Activated CD4-positive, alpha-beta T cell treated with anti-CD3 and anti-CD28 coated beads, Interleukin-2, amount 10 ng/mL, durations not matched to agents 7 days and 5 days (primary cell): Measurements from ENCODE around the gene CEP290. TPM values are rescaled to one million over a fixed set of nuclear protein-coding genes. Genes with fewer than 3 reads are reported as not detected.
"Not testable (repeated sequence)": the region's sequence is repeated elsewhere in the genome, so short reads cannot be mapped to it uniquely, and the experiment has no call there.

Experiments used
- CTCF ChIA-PET: fragments of 350-600 bp; sonication (Branson Sonifier 250); formaldehyde crosslinking; loops from one replicate; lab custom pipeline; 2021; ENCODE audit warnings: antibody characterized with exemption; lab: Charles Lee
- POLR2A ChIA-PET: fragments of 350-600 bp; sonication (Branson Sonifier 250); formaldehyde crosslinking; loops from one replicate; lab custom pipeline; 2021; ENCODE audit warnings: antibody characterized with exemption; lab: Charles Lee
- DNase-seq: peaks from one replicate; pipeline ENCODE4 v3.0.0-alpha.2; 2020
- H3K27ac Mint-ChIP-seq: one replicate; pipeline ENCODE4 v1.8.0; 2021; ENCODE audit warnings: mild to moderate bottlenecking, moderate library complexity, mixed read lengths
- H3K27me3 Mint-ChIP-seq: one replicate; pipeline ENCODE4 v1.8.0; 2021; ENCODE audit warnings: mixed read lengths
- H3K36me3 Mint-ChIP-seq: one replicate; pipeline ENCODE4 v1.8.0; 2021; ENCODE audit warnings: low read depth, mixed read lengths
- H3K4me1 Mint-ChIP-seq: one replicate; pipeline ENCODE4 v1.8.0; 2021; ENCODE audit warnings: mixed read lengths
- H3K4me3 Mint-ChIP-seq: one replicate; pipeline ENCODE4 v1.8.0; 2021; ENCODE audit warnings: mild to moderate bottlenecking, moderate library complexity, mixed read lengths
- H3K9me3 Mint-ChIP-seq: one replicate; pipeline ENCODE4 v1.8.0; 2021; ENCODE audit warnings: mixed read lengths
- total RNA-seq, 2 experiments: library from RNA; stranded (reverse); gene quantifications; one replicate each; pipeline ENCODE4 v1.2.3, GENCODE V29; 2021

The CEP290 gene
- total RNA-seq, 2 experiments from 2014 or later: 10.9 to 12.2 TPM

DNA sequence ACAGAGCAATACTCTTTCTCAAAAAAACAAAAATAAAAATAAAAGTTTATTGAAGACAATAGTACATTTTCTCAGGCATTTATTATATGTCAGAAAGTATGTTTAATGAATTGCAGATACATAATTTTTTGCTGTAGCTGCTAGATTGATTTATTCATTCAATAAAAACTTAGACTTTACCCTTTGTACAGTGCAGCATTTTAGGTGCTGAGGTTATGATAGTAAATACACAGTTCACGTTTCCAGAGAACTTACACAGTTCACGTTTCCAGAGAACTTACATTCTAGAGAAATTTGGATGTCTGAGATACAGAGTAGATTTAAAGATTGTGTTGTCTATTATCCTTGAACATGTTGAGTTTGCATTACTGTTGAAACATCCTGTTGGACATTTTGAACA is 25.5 kb upstream of the CEP290 start:
- Mint-ChIP-seq H3K36me3 (peaks cover 47% of the 10 kb centered on the region), H3K9me3 (no peaks in the 10 kb centered on the region), H3K27me3 (no peaks in the 10 kb centered on the region), H3K4me1 (no peaks in the 10 kb centered on the region), H3K4me3 (no peak overlapping the region), H3K27ac (no peak overlapping the region)
- ChIA-PET CTCF (interaction anchor here (0.6 kb wide), 1 partner anchor 24 kb away, joined by 3 read pairs; no protein-coding TSS in a partner anchor), POLR2A (no interaction called here)
- no peak for DNase-seq

GRCh38 chr12:88166179-88166578 is 24.3 kb upstream of the CEP290 start:
- ChIA-PET POLR2A (no interaction called here), CTCF (interaction anchor here (0.6 to 0.7 kb wide), 2 partner anchors 29 to 43 kb away, joined by 3 read pairs; no protein-coding TSS in a partner anchor)
- no peaks in the 10 kb centered on the region for H3K4me1 Mint-ChIP-seq
- no peak for DNase-seq
- H3K27ac Mint-ChIP-seq: no peak overlapping the region
- peaks cover 47% of the 10 kb centered on the region for H3K36me3 Mint-ChIP-seq
- no peak overlapping the region for H3K4me3 Mint-ChIP-seq
- H3K27me3 Mint-ChIP-seq: no peaks in the 10 kb centered on the region
- H3K9me3 Mint-ChIP-seq: no peaks in the 10 kb centered on the region

- Mint-ChIP-seq H3K27ac (no peak overlapping the region), H3K9me3 (no peaks in the 10 kb centered on the region), H3K36me3 (peaks cover 40% of the 10 kb centered on the region), H3K4me1 (no peaks in the 10 kb centered on the region), H3K27me3 (no peaks in the 10 kb centered on the region), H3K4me3 (no peak overlapping the region)
- POLR2A ChIA-PET: no interaction called here
- CTCF ChIA-PET: no interaction called here
- no peak for DNase-seq
Observed at GRCh38 chr12:88163371-88163770, 21.5 kb upstream of the CEP290 start.

DNA sequence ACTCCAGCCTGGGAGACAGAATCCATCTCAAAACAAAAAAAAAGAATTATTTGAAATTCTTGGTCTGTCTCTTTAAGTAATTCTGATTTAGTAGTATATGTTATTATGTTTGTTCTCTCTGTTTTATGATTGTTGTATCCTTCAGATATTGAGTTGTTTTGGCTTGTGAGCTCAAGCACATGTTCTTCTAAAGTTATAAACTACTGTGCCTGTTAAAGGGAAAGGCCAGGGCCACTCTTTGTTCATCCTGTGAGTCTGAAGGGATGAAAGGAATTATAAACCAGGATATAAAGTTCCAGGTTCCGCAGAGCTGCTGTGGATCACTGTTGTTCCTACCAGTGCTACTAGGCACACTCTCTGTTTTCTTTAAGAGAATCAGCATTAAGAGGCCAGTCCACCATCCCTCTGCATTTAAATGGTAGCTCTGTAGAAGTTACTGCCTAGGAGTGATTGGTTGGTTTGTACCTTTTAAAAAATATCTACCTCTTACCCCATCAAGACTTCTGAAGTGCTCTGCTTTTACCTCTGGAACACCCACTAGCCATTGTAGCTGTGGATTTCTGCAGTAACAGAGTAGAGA is 14.3 kb upstream of the CEP290 start:
- no peaks in the 10 kb centered on the region for H3K9me3 Mint-ChIP-seq
- H3K27ac Mint-ChIP-seq: no peak overlapping the region
- no peak overlapping the region for H3K4me3 Mint-ChIP-seq
- CTCF ChIA-PET: no interaction called here
- DNase-seq: no peak
- H3K4me1 Mint-ChIP-seq: no peaks in the 10 kb centered on the region
- no peaks in the 10 kb centered on the region for H3K27me3 Mint-ChIP-seq
- peaks cover 3% of the 10 kb centered on the region for H3K36me3 Mint-ChIP-seq
- POLR2A ChIA-PET: no interaction called here

GRCh38 chr12:88153959-88154358 is 12.1 kb upstream of the CEP290 start:
- peaks cover 7% of the 10 kb centered on the region for H3K36me3 Mint-ChIP-seq
- H3K4me3 Mint-ChIP-seq: no peak overlapping the region
- CTCF ChIA-PET: no interaction called here
- no peaks in the 10 kb centered on the region for H3K9me3 Mint-ChIP-seq
- no peak for DNase-seq
- no peak overlapping the region for H3K27ac Mint-ChIP-seq
- no peaks in the 10 kb centered on the region for H3K27me3 Mint-ChIP-seq
- no peaks in the 10 kb centered on the region for H3K4me1 Mint-ChIP-seq
- POLR2A ChIA-PET: no interaction called here

DNA sequence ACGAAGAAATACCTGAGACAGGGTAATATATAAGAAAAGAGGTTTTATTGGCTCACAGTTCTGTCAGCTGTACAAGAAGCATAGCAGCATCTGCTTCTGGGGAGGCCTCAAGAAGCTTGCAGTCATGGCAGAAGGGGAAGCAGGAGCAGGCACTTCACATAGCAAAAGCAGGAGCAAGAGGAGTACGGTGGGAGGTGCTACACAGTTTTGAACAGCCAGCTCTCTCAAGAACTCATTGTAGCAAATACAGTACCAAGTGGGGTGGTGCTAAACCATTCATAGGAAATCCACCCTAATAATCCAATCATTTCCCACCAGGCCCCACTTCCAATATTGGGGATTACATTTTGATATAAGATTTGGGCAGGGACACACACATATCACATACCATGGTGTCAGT is 8.2 kb upstream of the CEP290 start:
- ChIA-PET CTCF (no interaction called here), POLR2A (no interaction called here)
- H3K9me3 Mint-ChIP-seq: no peaks in the 10 kb centered on the region
- no peak overlapping the region for H3K27ac Mint-ChIP-seq
- DNase-seq: no peak
- H3K4me1 Mint-ChIP-seq: peaks cover 4% of the 10 kb centered on the region
- H3K4me3 Mint-ChIP-seq: no peak overlapping the region
- peaks cover 7% of the 10 kb centered on the region for H3K36me3 Mint-ChIP-seq
- no peaks in the 10 kb centered on the region for H3K27me3 Mint-ChIP-seq

DNA sequence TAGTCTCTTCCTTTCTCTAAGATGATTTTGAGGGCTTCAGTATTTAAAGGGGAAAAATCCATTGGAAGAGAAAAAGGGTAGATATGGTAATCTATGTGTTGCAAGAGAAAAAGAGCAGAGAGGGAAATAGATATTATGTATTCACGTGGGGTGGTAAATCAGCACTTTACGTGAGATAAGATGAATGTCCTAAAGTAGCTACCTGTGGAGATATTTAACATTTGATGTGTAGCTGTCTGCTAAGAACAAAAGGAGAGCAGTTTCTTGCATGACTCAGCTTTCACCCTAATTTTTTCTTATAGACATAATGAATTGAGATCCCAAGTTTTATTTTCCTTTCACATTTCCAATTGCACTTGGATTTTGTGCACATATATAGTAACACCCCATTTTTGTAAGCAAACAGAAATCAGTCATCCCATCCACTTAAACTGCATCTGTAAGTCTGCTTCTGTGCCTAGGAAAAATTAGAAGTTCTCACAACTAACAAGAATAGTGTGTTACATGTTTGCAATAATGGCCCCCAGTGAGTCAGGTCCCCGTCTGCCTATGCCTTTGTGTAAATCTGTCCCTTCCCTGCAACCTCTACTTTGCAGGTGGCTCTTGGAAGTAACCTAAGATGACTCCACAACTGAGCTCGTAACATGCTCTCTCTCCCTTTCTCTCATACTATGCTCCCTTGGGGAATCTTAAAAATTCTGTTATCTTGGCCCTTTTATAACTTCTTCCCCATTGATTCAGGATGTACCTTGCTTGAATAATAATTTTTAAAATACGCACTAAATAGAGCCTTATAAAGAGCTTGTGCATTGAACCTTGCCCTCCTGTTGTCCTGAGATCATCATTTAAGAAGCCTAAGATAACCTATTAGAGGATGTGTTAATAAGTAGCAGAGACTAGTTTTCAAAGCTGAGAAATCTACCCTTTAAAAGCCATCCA is 3.9 kb upstream of the CEP290 start:
- H3K27ac Mint-ChIP-seq: no peak overlapping the region

GRCh38 chr12:88144546-88145468 is 2.9 kb upstream of the CEP290 start:
- Mint-ChIP-seq H3K27ac (no peak overlapping the region), H3K36me3 (peaks cover 9% of the 10 kb centered on the region), H3K27me3 (no peaks in the 10 kb centered on the region), H3K9me3 (no peaks in the 10 kb centered on the region), H3K4me3 (no peak overlapping the region), H3K4me1 (peaks cover 32% of the 10 kb centered on the region)
- ChIA-PET POLR2A (no interaction called here), CTCF (interaction anchor here (1.0 kb wide), 1 partner anchor 24 kb away, joined by 4 read pairs; no protein-coding TSS in a partner anchor)
- no peak for DNase-seq

More for the DNA sequence above, 3.9 kb upstream of the CEP290 start:
- CTCF ChIA-PET: interaction anchor here (1.2 kb wide), 1 partner anchor 9 kb away, joined by 3 read pairs; no protein-coding TSS in a partner anchor
- peaks cover 25% of the 10 kb centered on the region for H3K4me1 Mint-ChIP-seq
- no peaks in the 10 kb centered on the region for H3K27me3 Mint-ChIP-seq
- peaks cover 7% of the 10 kb centered on the region for H3K36me3 Mint-ChIP-seq
- no peak overlapping the region for H3K4me3 Mint-ChIP-seq
- DNase-seq: no peak
- POLR2A ChIA-PET: interaction anchor here (0.7 kb wide), 1 partner anchor 92 kb away, joined by 4 read pairs; no protein-coding TSS in a partner anchor
- no peaks in the 10 kb centered on the region for H3K9me3 Mint-ChIP-seq

- Mint-ChIP-seq H3K27me3 (no peaks in the 10 kb centered on the region), H3K9me3 (no peaks in the 10 kb centered on the region), H3K27ac (no peak overlapping the region), H3K4me1 (peaks cover 32% of the 10 kb centered on the region), H3K36me3 (peaks cover 7% of the 10 kb centered on the region), H3K4me3 (no peak overlapping the region)
- ChIA-PET POLR2A (no interaction called here), CTCF (interaction anchor here (1.0 kb wide), 1 partner anchor 23 kb away, joined by 4 read pairs; no protein-coding TSS in a partner anchor)
- no peak for DNase-seq
Observed at GRCh38 chr12:88144037-88144436, 2.1 kb upstream of the CEP290 start.

GRCh38 chr12:88142610-88142991 is 713 bp upstream of the CEP290 start:
- peaks cover 11% of the 10 kb centered on the region for H3K36me3 Mint-ChIP-seq
- peaks cover 32% of the 10 kb centered on the region for H3K4me1 Mint-ChIP-seq
- no peaks in the 10 kb centered on the region for H3K9me3 Mint-ChIP-seq
- no peak for DNase-seq
- ChIA-PET CTCF (interaction anchor here (0.9 to 1.9 kb wide), 3 partner anchors 11 to 26 kb away, joined by 3 to 6 read pairs (median 4); no protein-coding TSS in a partner anchor), POLR2A (no interaction called here)
- peak overlapping the region; percentile 93 for H3K27ac Mint-ChIP-seq
- H3K27me3 Mint-ChIP-seq: no peaks in the 10 kb centered on the region
- peak overlapping the region; percentile 88 for H3K4me3 Mint-ChIP-seq

DNA sequence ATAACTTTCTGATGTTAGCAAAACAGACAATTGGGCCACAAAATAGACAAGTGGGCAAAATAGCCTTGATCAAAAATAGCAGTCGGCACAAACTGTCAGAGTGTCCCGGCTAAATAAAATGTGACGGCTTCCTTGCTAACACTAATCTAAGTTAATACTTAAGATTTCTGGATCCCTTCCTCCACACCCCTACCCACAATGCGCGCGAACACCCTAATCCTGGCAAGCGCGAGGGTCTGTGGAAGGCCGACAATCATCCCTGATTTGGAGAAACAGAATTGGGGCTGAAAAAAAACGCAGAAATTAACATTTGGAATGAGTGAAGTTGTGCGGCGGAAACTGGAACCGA is 489 bp downstream of the CEP290 start:
- POLR2A ChIA-PET: no interaction called here
- no peaks in the 10 kb centered on the region for H3K27me3 Mint-ChIP-seq
- peaks cover 13% of the 10 kb centered on the region for H3K36me3 Mint-ChIP-seq
- CTCF ChIA-PET: interaction anchor here (0.9 to 1.9 kb wide), 3 partner anchors 10 to 27 kb away, joined by 3 to 6 read pairs (median 4); no protein-coding TSS in a partner anchor
- no peaks in the 10 kb centered on the region for H3K9me3 Mint-ChIP-seq
- H3K4me1 Mint-ChIP-seq: peaks cover 32% of the 10 kb centered on the region
- peak overlapping the region; percentile 93 for H3K27ac Mint-ChIP-seq
- H3K4me3 Mint-ChIP-seq: peak overlapping the region; percentile 88
- DNase-seq: no peak

- Mint-ChIP-seq H3K36me3 (peaks cover 15% of the 10 kb centered on the region), H3K4me1 (peaks cover 24% of the 10 kb centered on the region)
- H3K27ac Mint-ChIP-seq, H3K9me3 Mint-ChIP-seq, POLR2A ChIA-PET, H3K27me3 Mint-ChIP-seq, H3K4me3 Mint-ChIP-seq, DNase-seq, CTCF ChIA-PET: not testable (repeated sequence)
Observed at GRCh38 chr12:88139711-88140110, 2.2 kb downstream of the CEP290 start.
